Neural crest cell (in vitro differentiated cells): ENCODE measurements around the gene ANKK1. TPM values are rescaled to one million over a fixed set of nuclear protein-coding genes. Genes with fewer than 3 reads are reported as not detected.

Source experiments
- DNase-seq: peaks from one replicate; pipeline ENCODE4 v3.0.0; 2021; ENCODE audit warnings: low read depth, mixed read lengths, low spot score
- H3K27ac Mint-ChIP-seq: one replicate; pipeline ENCODE4 v1.8.0; 2021; ENCODE audit warnings: mild to moderate bottlenecking, mixed read lengths; ENCODE audit not compliant: unreplicated experiment
- H3K27me3 Mint-ChIP-seq: 2 replicates; pipeline ENCODE4 v1.8.0; 2021; ENCODE audit warnings: low read depth, mild to moderate bottlenecking, mixed read lengths
- H3K36me3 Mint-ChIP-seq: 2 replicates; pipeline ENCODE4 v1.8.0; 2021; ENCODE audit warnings: low read depth, mild to moderate bottlenecking, mixed read lengths
- H3K4me1 Mint-ChIP-seq: 2 replicates; pipeline ENCODE4 v1.8.0; 2021; ENCODE audit warnings: mixed read lengths
- H3K4me3 Mint-ChIP-seq: one replicate; pipeline ENCODE4 v1.8.0; 2021; ENCODE audit warnings: mild to moderate bottlenecking, mixed read lengths
- H3K9me3 Mint-ChIP-seq: 2 replicates; pipeline ENCODE4 v1.8.0; 2021; ENCODE audit warnings: mixed read lengths
- CTCF ChIP-seq: fragments of 200-600 bp; sonication (generic); conservative IDR thresholded peaks from 2 replicates; pipeline ENCODE4 v1.5.0; 2021; ENCODE audit warnings: antibody characterized with exemption, mild to moderate bottlenecking
- total RNA-seq: library from RNA; stranded (reverse); gene quantifications from 2 replicates; pipeline ENCODE4 v1.2.1, GENCODE V29; 2021

The ANKK1 gene
- total RNA-seq, 1 donor from 2014 or later = 0.09 TPM

GRCh38 chr11:113392236-113392921 is 4.8 kb downstream of the ANKK1 start:
- H3K4me3 Mint-ChIP-seq = no peak overlapping the region
- H3K36me3 Mint-ChIP-seq = no peaks in the 10 kb centered on the region
- no peak overlapping the region for H3K27ac Mint-ChIP-seq
- H3K9me3 Mint-ChIP-seq = no peaks in the 10 kb centered on the region
- H3K4me1 Mint-ChIP-seq = no peaks in the 10 kb centered on the region
- no peak for DNase-seq
- peaks cover 8% of the 10 kb centered on the region for H3K27me3 Mint-ChIP-seq
- no peak for TF ChIP-seq CTCF

DNA sequence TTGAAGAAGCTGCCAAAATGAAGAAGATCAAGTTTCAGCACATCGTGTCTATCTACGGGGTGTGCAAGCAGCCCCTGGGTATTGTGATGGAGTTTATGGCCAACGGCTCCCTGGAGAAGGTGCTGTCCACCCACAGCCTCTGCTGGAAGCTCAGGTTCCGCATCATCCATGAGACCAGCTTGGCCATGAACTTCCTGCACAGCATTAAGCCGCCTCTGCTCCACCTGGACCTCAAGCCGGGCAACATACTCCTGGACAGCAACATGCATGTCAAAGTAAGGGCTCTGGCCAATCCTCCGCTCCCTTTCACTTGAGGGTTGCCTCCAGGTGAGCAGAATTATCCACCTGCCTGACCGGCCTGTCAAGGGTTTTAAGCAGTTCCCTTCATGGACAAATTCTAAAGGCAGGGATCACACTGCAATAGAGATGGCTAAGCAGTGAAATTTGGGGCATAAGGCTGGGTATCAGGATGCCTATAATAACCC is 6.0 kb downstream of the ANKK1 start:
- no peaks in the 10 kb centered on the region for H3K9me3 Mint-ChIP-seq
- H3K4me3 Mint-ChIP-seq = no peak overlapping the region

DNA sequence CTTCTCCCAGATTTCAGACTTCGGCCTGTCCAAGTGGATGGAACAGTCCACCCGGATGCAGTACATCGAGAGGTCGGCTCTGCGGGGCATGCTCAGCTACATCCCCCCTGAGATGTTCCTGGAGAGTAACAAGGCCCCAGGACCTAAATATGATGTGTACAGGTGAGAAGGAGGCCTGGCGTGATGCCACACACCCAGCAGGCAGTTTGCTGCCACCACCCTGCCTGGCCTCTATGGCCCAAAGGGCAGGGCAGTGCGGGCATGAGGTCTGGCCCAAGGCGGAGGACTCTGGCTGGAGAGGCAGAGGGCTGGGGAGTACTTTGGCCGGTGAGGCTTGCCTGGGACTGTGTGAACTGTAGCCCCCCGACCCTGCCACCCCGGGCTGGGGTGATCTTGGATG is 7.3 kb downstream of the ANKK1 start:
- no peak for TF ChIP-seq CTCF
- DNase-seq = no peak
- no peaks in the 10 kb centered on the region for H3K4me1 Mint-ChIP-seq
- no peaks in the 10 kb centered on the region for H3K36me3 Mint-ChIP-seq
- peaks cover 8% of the 10 kb centered on the region for H3K27me3 Mint-ChIP-seq
- no peaks in the 10 kb centered on the region for H3K9me3 Mint-ChIP-seq
- H3K4me3 Mint-ChIP-seq = no peak overlapping the region
- peak overlapping the region; percentile 46 for H3K27ac Mint-ChIP-seq

More for the DNA sequence above, 6.0 kb downstream of the ANKK1 start:
- no peaks in the 10 kb centered on the region for H3K4me1 Mint-ChIP-seq
- peaks cover 8% of the 10 kb centered on the region for H3K27me3 Mint-ChIP-seq
- no peaks in the 10 kb centered on the region for H3K36me3 Mint-ChIP-seq
- no peak for DNase-seq
- no peak overlapping the region for H3K27ac Mint-ChIP-seq
- TF ChIP-seq CTCF = no peak

DNA sequence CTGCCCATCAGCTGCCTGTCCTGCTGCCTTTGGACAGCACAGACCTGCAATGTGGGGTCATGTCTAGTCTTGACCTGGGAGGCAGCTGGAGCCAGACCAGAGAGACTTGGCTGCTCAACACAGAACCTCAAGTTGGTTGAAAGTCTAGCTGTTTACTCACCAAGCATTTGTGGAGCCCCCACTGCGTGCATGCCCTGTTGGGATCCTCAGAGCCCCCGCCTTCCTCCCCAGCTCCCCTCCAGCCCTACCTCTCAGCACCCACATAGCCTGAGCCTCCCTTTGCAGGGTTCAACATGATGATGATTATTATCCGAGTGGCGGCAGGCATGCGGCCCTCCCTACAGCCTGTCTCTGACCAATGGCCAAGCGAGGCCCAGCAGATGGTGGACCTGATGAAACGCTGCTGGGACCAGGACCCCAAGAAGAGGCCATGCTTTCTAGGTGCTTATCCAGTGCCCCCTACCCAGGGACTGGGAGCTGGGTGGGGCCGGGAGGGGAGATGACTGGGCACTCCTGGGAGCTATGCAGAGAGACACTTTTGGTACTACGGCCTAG is 8.3 kb downstream of the ANKK1 start:
- Mint-ChIP-seq H3K27me3 (peaks cover 8% of the 10 kb centered on the region), H3K9me3 (no peaks in the 10 kb centered on the region), H3K4me3 (no peak overlapping the region), H3K4me1 (no peaks in the 10 kb centered on the region), H3K27ac (no peak overlapping the region), H3K36me3 (no peaks in the 10 kb centered on the region)
- DNase-seq = no peak
- no peak for TF ChIP-seq CTCF

- no peaks in the 10 kb centered on the region for H3K9me3 Mint-ChIP-seq
- peaks cover 10% of the 10 kb centered on the region for H3K27me3 Mint-ChIP-seq
- no peak overlapping the region for H3K27ac Mint-ChIP-seq
- DNase-seq = no peak
- H3K4me3 Mint-ChIP-seq = no peak overlapping the region
- no peaks in the 10 kb centered on the region for H3K36me3 Mint-ChIP-seq
- TF ChIP-seq CTCF = no peak
- no peaks in the 10 kb centered on the region for H3K4me1 Mint-ChIP-seq
These were observed 9.1 kb downstream of the ANKK1 start for GRCh38 chr11:113396690-113397089.
